Effector CD4-positive, alpha-beta T cell (primary cell): ENCODE data around the gene SIM1.

Source experiments
- DNase-seq: peaks from one replicate; pipeline ENCODE4 v3.0.0-alpha.2; 2020

Gene SIM1

DNA sequence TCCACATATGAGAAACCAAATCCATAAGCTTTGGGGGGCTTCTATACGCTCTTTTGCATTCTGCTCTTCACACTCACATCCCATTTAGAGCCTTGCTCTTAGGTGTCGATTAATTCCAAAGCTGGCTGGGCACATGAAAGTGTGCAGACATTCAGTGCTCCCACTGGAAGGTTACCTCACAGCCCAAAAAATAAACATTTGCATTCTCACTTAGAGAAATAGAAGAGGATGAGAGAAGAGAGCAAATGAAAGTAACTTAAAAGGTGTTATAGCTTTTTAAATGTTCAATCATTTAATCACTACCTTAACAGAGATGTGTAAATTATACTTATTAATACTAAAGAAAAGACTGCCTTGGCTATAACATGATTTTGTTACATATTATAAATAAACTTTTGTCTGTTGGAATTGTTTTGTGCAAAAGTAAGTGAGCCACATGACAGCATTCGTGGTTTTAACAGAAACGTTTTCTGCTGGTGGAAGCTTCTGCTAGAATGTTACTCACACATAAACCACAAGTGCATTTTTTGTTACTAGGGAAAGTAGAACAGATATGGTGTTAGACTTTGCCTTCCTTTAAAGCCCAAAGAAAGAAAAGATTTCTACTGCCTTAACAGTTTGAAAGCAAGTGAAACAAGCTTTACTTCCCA, 116.7 kb downstream of the SIM1 start:
- no peak for DNase-seq

DNA sequence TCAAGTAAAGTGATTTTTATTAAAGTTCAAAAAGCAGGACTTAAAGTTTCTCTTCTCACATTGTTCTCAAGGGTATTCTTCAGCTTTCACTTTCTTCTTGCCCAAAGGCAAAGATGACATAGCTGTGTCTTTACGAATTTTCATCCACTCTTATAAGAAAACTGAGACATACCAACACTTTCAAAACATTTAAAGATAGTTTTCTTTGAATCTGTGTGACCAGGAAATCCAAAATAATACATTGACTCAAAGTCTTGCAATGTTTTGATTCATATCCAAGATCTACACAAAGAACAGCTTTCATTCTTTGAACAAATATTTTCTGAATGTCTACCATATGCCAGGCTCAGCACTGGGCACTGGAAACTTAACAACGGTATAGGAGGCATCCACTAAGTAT, 117.9 kb downstream of the SIM1 start:
- DNase-seq: no peak

DNA sequence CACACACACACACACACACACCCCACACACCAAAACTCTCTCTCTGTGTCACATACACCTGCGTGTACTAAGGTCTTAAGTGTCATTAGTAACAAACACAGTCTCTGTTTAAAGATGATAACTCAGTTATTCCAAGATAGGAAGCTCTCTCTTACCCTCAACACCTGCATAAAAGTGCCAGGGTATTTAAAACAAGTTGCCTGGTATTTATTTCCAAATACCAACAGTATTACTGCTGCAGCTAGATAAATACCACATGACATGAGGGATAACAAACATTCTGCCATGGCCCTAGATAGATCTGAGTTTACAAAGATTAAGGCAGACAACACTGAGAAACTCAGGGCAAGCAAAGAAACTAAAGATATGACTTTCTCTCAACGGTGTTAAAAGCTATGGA, 118.5 kb downstream of the SIM1 start:
- DNase-seq: no peak

DNA sequence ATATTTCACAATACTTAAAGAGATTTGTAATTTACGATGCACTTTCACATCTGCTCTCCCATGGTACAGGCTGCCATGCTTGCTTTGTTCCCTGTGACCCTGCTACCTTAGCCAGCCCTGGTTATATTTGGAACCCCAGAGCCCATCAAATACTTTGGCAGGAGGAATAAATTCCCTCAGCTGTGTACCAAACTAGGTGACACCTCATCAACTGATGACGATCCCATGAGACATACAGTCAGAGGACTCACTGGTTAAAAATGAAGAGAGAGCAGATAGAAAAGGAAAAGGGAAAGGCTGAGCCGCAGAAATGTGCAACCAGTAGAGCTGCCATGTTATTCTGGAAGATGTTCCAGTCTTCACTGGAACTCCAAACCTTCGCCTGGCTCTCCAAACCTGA, 120.0 kb downstream of the SIM1 start:
- no peak for DNase-seq

DNA sequence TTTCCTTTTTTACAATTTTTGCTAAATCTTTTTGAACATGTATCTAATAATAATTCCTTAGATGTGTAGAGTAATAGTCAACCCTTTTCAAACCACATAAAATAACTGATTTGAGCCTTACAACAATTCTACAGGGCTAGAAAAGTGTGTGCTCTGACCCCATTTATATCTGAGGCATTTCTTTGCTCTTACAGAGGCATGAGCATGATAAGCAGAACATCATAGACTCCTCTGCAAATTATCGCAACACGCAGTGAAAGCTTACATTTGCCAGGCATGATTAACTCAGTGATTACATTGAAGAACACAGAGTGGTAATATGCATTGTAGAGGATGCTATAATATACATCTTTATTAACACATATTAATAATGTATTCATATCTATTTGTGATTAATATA, 120.4 kb downstream of the SIM1 start:
- DNase-seq: no peak

DNA sequence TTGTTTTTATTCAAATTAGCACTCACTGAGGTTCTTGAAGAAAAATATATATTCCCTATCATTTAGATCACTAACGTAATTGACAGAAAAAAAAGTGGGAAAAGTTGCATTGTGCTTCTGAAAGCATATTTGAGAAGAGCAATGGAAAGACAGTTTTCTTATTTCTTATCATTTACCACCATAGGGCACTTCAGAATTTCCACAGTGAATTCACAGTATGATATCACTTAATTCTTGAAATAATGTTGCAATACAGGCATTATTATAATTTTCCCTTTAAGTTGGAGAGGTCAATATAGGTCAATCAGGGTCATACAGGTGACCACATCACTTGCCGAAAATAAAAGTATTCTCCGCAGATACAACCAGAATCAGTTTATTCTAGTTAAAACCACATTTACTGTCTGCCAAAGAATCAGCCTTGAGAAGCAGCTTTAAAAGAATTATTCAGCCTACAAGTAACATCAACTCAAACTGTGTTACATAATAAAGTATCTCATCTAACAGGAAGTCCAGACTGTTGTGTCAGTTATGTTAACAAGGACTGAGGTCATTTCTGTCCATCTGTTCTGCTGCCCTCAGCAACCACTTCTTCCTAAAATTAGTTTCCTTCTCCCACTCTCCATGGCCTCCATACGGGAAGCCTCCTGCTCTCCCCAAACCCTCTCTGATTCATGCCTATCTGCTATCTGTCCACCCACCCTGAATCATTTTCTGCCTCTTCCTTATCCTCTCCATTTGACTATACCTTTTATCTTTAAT, 121.2 kb downstream of the SIM1 start:
- no peak for DNase-seq

DNA sequence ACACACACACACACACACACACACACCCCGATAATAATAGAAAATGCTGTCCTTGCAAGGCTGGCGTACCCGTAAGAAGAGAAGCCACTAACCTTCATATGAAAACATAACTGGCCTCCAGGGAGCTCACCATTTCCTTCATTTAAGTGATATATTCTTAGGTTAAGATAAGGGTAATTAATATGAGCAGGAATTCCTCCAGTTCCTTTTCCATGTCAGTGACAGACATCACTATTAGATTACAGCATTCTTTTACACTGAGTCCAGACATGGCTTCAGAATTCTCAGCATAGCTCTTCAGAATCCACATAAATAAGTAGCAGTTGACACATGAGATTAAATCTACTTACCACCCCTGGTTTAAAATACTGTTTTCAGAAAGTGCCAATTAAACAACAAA, 121.9 kb downstream of the SIM1 start:
- DNase-seq: no peak

DNA sequence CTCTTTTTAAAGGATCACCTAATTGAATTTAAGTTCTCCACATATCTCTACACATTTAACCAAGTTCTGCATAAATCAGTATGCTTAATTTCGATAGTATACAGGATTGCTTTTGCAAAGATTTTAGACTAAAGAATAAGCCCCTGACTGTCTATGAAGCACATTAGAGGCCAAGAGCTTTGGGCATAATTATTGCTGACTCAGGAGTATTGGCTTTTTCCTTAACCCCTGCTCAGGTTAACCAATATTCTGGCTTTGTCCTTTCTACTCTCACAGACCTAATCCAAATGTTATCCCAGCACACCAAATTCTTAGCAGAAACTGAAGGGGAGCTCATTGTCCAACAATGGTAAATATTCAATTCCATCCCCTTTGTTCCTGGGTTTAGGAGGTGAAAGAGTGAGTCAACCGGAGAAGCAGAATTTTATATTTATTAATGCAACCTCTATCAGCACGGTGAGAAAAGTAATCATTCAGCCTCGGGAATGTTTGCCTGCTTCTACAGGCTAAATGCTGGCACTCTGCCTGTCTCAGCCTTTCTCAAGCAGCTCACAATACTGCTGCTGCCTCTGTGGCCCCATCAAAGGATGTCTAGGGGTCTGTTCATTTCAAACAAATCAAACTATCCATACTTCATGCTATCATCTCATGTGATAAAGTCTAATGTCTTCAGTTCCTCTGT, 125.0 kb downstream of the SIM1 start:
- DNase-seq: no peak

DNA sequence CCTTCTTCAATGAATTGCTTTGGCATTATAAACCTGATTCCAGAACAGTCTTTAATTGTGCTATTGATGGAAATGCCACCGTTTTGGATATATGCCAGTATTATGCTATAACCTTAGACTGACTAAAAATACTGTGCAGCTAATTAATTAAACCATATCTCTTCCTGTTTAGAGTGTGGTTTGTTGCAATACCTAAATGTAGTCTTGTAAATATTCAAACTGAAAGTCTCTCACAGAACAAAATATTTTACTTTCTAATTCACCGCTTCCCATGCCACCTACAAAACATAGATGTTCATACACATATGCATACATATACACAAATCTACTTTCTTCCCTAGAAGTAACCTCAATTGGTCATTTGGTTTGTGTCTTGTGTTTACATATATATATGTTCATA, 126.6 kb downstream of the SIM1 start:
- DNase-seq: no peak

DNA sequence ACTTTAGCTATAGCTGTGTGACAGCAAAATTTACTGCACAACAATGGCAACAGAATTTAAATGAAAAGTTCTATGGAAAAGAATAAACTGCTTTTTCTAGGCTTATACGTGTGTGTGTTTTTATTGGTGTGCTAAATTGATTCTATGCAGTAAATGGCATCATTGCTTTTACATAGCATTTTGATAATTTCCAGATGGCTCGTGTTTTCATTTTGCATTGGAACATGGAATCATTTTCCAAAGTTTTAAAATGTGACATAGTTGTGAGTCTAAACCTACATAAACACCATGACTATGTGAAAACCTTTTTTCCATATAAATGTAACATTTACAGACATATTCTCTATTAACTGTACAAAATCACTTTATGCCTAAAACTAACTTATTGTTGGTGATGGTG, 127.8 kb downstream of the SIM1 start:
- no peak for DNase-seq

DNA sequence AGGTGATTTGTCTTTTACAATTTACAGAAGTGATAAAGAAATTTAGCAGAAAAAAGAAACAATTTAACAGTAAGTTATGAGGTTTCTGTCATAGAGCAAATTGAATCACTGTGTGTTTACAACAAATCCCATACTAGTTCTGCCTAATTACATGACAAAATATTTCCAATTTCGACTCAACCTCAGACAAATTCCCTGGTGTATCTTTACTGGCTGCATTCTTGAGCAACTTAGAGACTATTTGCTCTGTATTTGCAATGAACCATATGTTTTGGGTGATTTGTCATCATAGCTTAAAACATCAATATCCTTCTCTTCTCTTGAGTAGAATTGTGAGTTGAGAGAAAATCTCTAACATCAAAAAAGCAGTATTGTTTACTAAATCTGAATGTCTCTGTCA, 128.7 kb downstream of the SIM1 start:
- DNase-seq: no peak
